ENCODE results near the gene STBD1.

STBD1 gene

GRCh38 chr4:76267811-76268210 lies 38.7 kb upstream of the STBD1 start:
- DNase-seq (ENCODE audit: low read depth), result no peak
- no peak for TF ChIP-seq CTCF (IDR thresholded peaks at IDR 0.05; ENCODE audit: low read length, missing control alignments)
- no peak overlapping the region for H3K4me3 ChIP-seq (replicated peaks; ENCODE audit: low read depth, low read length)

GRCh38 chr4:76270244-76271175 lies 36.0 kb upstream of the STBD1 start:
- no peak for DNase-seq (ENCODE audit: low read depth)
- no peak for TF ChIP-seq CTCF (IDR thresholded peaks at IDR 0.05; ENCODE audit: low read length, missing control alignments)
- no peak overlapping the region for H3K4me3 ChIP-seq (replicated peaks; ENCODE audit: low read depth, low read length)

GRCh38 chr4:76271248-76271647 lies 35.3 kb upstream of the STBD1 start:
- no peak overlapping the region for H3K4me3 ChIP-seq (replicated peaks; ENCODE audit: low read depth, low read length)
- DNase-seq (ENCODE audit: low read depth), result no peak
- TF ChIP-seq CTCF (IDR thresholded peaks at IDR 0.05; ENCODE audit: low read length, missing control alignments), result no peak

- no peak for DNase-seq (ENCODE audit: low read depth)
- no peak overlapping the region for H3K4me3 ChIP-seq (replicated peaks; ENCODE audit: low read depth, low read length)
These were observed 34.5 kb upstream of the STBD1 start for GRCh38 chr4:76272073-76272472.

GRCh38 chr4:76272582-76272981 lies 34.0 kb upstream of the STBD1 start:
- no peak for DNase-seq (ENCODE audit: low read depth)
- no peak overlapping the region for H3K4me3 ChIP-seq (replicated peaks; ENCODE audit: low read depth, low read length)
- no peak for TF ChIP-seq CTCF (IDR thresholded peaks at IDR 0.05; ENCODE audit: low read length, missing control alignments)

More at GRCh38 chr4:76272073-76272472, 34.5 kb upstream of the STBD1 start:
- TF ChIP-seq CTCF (IDR thresholded peaks at IDR 0.05; ENCODE audit: low read length, missing control alignments), result no peak

- no peak for TF ChIP-seq CTCF (IDR thresholded peaks at IDR 0.05; ENCODE audit: low read length, missing control alignments)
- no peak overlapping the region for H3K4me3 ChIP-seq (replicated peaks; ENCODE audit: low read depth, low read length)
These were observed 33.5 kb upstream of the STBD1 start for GRCh38 chr4:76272999-76273398.

More at GRCh38 chr4:76272999-76273398, 33.5 kb upstream of the STBD1 start:
- no peak for DNase-seq (ENCODE audit: low read depth)
